ENCODE measurements around the gene AGBL5. TPM values are rescaled to one million over a fixed set of nuclear protein-coding genes. Genes with fewer than 3 reads are reported as not detected.

The AGBL5 gene
- total and polyA plus RNA-seq, 9 of the 15 experiments (the other 6 are each of a cell fraction or from before 2014, with no cell fraction given): 3.3 to 52.7 (median 26.2) TPM

DNA sequence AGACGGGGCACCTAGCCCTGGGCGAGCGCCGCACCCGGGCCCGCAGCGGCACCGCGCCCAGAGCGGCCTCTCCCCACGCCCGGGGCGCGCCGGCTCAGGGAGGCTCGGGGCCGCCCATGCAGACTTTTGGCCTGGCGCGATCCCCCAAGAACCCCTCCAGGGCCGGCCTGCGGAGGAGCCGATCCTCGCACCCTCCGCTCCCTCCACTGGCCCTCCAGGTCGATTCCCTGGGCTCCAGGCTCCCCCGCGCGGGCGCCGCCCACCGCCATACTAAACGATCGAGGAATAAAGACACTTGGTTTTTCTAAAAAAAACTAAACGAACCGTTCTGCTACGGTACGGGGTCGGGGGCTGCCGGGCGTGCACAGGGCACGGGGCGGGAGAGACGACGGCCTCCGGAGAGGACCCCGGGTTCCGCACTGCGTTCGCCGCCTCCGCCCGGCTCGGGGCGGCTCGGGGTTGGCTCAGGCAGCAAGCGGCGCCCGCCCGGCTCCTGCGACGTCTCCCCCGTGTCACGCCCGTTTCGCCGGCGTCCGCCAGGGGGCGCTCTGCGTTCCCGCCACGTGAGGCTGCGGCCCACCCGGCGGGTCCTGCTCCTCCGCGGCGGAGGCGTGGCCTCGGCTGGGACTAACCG, 34.7 kb downstream of the AGBL5 start:
- peaks cover 49 to 66% of the 10 kb centered on the region in 2 experiments for H3K4me1 ChIP-seq (replicated peaks in 1 of 2; ENCODE audit: control insufficient read depth in 2 of 2, insufficient read depth in 2 of 2, low read length in 2 of 2)
- peak overlapping the region; percentile 85 for H3K27ac ChIP-seq (ENCODE audit: extremely low read depth, low read depth, low read length)
- H3K9ac ChIP-seq (ENCODE audit: insufficient read depth in 1 of 2, low read depth in 2 of 2, low read length in 2 of 2): peak overlapping the region; percentile 81 to 95
- ATAC-seq (peak; percentile 90), FAIRE-seq (peak; percentile 66), DNase-seq (ENCODE audit: extremely low read depth in 1 of 4, low spot score in 3 of 4) (peak; percentile 96 to 97 (median 96))
- intact Hi-C loops (cut with micrococcal nuclease) (loop anchor here (1.0 kb wide), 1 partner anchor 66 kb away; no protein-coding TSS in a partner anchor), in situ Hi-C loops (cut with MboI) (loop anchor here (5.0 kb wide), 1 partner anchor 124 kb away; no protein-coding TSS in a partner anchor)
- ChIA-PET POLR2A (interaction anchor here (0.6 to 1.7 kb wide), 7 partner anchors 8 to 293 kb away, joined by 3 to 5 read pairs (median 4); no protein-coding TSS in a partner anchor), CTCF (ENCODE audit: low intra/inter-chr PET ratio) (interaction anchor here (0.9 to 2.5 kb wide), 6 partner anchors 34 to 218 kb away, joined by 3 to 22 read pairs (median 4); no protein-coding TSS in a partner anchor)
- H3K27me3 ChIP-seq (ENCODE audit: control insufficient read depth in 2 of 2, insufficient read depth in 2 of 2, low read length in 2 of 2): no peaks in the 10 kb centered on the region
- WGBS (ENCODE audit: insufficient coverage, low coverage, missing lambda C conversion rate): 2% methylated on average over 39 of the region's 81 CpGs
- no peaks in the 10 kb centered on the region for H4K20me1 ChIP-seq (replicated peaks; ENCODE audit: control insufficient read depth, insufficient read depth, low read length)
- no peaks in the 10 kb centered on the region for H3K36me3 ChIP-seq (ENCODE audit: control insufficient read depth, insufficient read depth, low read length)
- peak overlapping the region; percentile 69 for H3K4me2 ChIP-seq (ENCODE audit: insufficient read depth, low read length)
- no peaks in the 10 kb centered on the region for H3K9me1 ChIP-seq (ENCODE audit: control insufficient read depth, insufficient read depth, low read length)
- H3K4me3 ChIP-seq: peak overlapping the region; percentile 57
- peaks cover 10% of the 10 kb centered on the region; the same call in 1 of the 3 replicates for H3K79me2 ChIP-seq (ENCODE audit: control insufficient read depth, insufficient read depth, low read length)
- no peaks in the 10 kb centered on the region for H3K9me3 ChIP-seq (replicated peaks; ENCODE audit: control insufficient read depth, insufficient read depth, low read depth, low read length)
- no TSS peak for BruUV-seq (replicated peaks)
- H2AFZ ChIP-seq (ENCODE audit: low read depth, low read length): peak overlapping the region; percentile 56
- TF ChIP-seq KHSRP (IDR thresholded peaks at IDR 0.05) (no peak), KDM2B (CRISPR knock-in tag; IDR thresholded peaks at IDR 0.05) (0 out of 2 replicates have a peak, but pooled peaks have one; percentile 6), BRF1 (IDR thresholded peaks at IDR 0.05; ENCODE audit: borderline replicate concordance, extremely low read depth, insufficient read length) (no peak), FIP1L1 (IDR thresholded peaks at IDR 0.05; ENCODE audit: low read depth, low read length, poor library complexity, severe bottlenecking) (peak; percentile 59), PML (IDR thresholded peaks at IDR 0.05; ENCODE audit: low read length) (peak; percentile 45), PHF21A (IDR thresholded peaks at IDR 0.05; ENCODE audit: borderline replicate concordance, low read depth) (no peak), PHF8 (IDR thresholded peaks at IDR 0.05; ENCODE audit: borderline replicate concordance, low read length) (peak; percentile 68; the same call in 1 of the 2 replicates), TRIM28 (IDR thresholded peaks at IDR 0.05) (no peak), NEUROD1 (IDR thresholded peaks at IDR 0.05; ENCODE audit: borderline replicate concordance, low read depth, low read length, partially characterized antibody) (peak; percentile 64), POLR2AphosphoS5 (IDR thresholded peaks at IDR 0.05; ENCODE audit: control insufficient read depth, insufficient read depth, low read depth, low read length) (peak; percentile 41; the same call in 1 of the 2 replicates), MYNN (IDR thresholded peaks at IDR 0.05) (no peak), MYNN (CRISPR knock-in tag; IDR thresholded peaks at IDR 0.05) (no peak), STAG1 (CRISPR knock-in tag; IDR thresholded peaks at IDR 0.05; ENCODE audit: borderline replicate concordance) (peak; percentile 53; the same call in 1 of the 2 replicates), WHSC1 (IDR thresholded peaks at IDR 0.05; ENCODE audit: low read length) (no peak), TOE1 (IDR thresholded peaks at IDR 0.05; ENCODE audit: borderline replicate concordance) (no peak), TOE1 (CRISPR knock-in tag; IDR thresholded peaks at IDR 0.05; ENCODE audit: borderline replicate concordance, low read depth) (no peak), EP400 (IDR thresholded peaks at IDR 0.05) (peak; percentile 61), NCOA2 (IDR thresholded peaks at IDR 0.05; ENCODE audit: partially characterized antibody in 2 of 2) (no peak)
- TF ChIP-seq, protein P1, sequence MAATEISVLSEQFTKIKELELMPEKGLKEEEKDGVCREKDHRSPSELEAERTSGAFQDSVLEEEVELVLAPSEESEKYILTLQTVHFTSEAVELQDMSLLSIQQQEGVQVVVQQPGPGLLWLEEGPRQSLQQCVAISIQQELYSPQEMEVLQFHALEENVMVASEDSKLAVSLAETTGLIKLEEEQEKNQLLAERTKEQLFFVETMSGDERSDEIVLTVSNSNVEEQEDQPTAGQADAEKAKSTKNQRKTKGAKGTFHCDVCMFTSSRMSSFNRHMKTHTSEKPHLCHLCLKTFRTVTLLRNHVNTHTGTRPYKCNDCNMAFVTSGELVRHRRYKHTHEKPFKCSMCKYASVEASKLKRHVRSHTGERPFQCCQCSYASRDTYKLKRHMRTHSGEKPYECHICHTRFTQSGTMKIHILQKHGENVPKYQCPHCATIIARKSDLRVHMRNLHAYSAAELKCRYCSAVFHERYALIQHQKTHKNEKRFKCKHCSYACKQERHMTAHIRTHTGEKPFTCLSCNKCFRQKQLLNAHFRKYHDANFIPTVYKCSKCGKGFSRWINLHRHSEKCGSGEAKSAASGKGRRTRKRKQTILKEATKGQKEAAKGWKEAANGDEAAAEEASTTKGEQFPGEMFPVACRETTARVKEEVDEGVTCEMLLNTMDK (IDR thresholded peaks at IDR 0.05; ENCODE audit: borderline replicate concordance, insufficient read depth, low read depth, low read length, poor library complexity, severe bottlenecking): peak; percentile 96
- TF ChIP-seq, protein P2, sequence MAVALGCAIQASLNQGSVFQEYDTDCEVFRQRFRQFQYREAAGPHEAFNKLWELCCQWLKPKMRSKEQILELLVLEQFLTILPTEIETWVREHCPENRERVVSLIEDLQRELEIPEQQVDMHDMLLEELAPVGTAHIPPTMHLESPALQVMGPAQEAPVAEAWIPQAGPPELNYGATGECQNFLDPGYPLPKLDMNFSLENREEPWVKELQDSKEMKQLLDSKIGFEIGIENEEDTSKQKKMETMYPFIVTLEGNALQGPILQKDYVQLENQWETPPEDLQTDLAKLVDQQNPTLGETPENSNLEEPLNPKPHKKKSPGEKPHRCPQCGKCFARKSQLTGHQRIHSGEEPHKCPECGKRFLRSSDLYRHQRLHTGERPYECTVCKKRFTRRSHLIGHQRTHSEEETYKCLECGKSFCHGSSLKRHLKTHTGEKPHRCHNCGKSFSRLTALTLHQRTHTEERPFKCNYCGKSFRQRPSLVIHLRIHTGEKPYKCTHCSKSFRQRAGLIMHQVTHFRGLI (CRISPR knock-in tag; IDR thresholded peaks at IDR 0.05): no peak
